Measurements from ENCODE around the gene SPACDR. TPM values are rescaled to one million over a fixed set of nuclear protein-coding genes. Genes with fewer than 3 reads are reported as not detected.

Gene SPACDR
- total and polyA plus RNA-seq, 9 of the 15 experiments (the other 6 are each of a cell fraction or from before 2014, with no cell fraction given), result 0.07 to 0.55 (median 0.14) TPM; not detected in 1

- 0 out of 2 replicates have a peak, but pooled peaks have one; percentile 3 for TF ChIP-seq HCFC1 (IDR thresholded peaks at IDR 0.05; ENCODE audit: low read depth, low read length)
- no peak for TF ChIP-seq HMG20A (CRISPR knock-in tag; conservative IDR thresholded peaks at IDR 0.05)
- peak; percentile 70; the same call in 1 of the 2 replicates for TF ChIP-seq HNRNPUL1 (IDR thresholded peaks at IDR 0.05; ENCODE audit: low read length)
- TF ChIP-seq, protein P1, sequence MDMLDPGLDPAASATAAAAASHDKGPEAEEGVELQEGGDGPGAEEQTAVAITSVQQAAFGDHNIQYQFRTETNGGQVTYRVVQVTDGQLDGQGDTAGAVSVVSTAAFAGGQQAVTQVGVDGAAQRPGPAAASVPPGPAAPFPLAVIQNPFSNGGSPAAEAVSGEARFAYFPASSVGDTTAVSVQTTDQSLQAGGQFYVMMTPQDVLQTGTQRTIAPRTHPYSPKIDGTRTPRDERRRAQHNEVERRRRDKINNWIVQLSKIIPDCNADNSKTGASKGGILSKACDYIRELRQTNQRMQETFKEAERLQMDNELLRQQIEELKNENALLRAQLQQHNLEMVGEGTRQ (CRISPR knock-in tag; IDR thresholded peaks at IDR 0.05), result peak; percentile 12; the same call in 1 of the 2 replicates
- TF ChIP-seq ATF7 (IDR thresholded peaks at IDR 0.05), result no peak
- TF ChIP-seq ETV1 (tag; conservative IDR thresholded peaks at IDR 0.05; ENCODE audit: low read depth), result peak; percentile 83
- no peak for TF ChIP-seq ZNF444 (CRISPR knock-in tag; IDR thresholded peaks at IDR 0.05)
- TF ChIP-seq SAFB2 (IDR thresholded peaks at IDR 0.05; ENCODE audit: borderline replicate concordance, low read depth, low read length, severe bottlenecking), result no peak
- TF ChIP-seq PTTG1 (tag; IDR thresholded peaks at IDR 0.05; ENCODE audit: low read depth), result no peak
- TF ChIP-seq SMARCA4 (IDR thresholded peaks at IDR 0.05), result peak; percentile 47; the same call in 1 of the 2 replicates
- no peak for TF ChIP-seq TARDBP (IDR thresholded peaks at IDR 0.05)
- TF ChIP-seq ZKSCAN1 (IDR thresholded peaks at IDR 0.05; ENCODE audit: low read depth, low read length), result 0 out of 2 replicates have a peak, but pooled peaks have one; percentile 9
- TF ChIP-seq JUNB (CRISPR knock-in tag; conservative IDR thresholded peaks at IDR 0.05), result 0 out of 2 replicates have a peak, but pooled peaks have one; percentile 30
- TF ChIP-seq ZBTB1 (CRISPR knock-in tag; IDR thresholded peaks at IDR 0.05; ENCODE audit: borderline replicate concordance, low read depth), result no peak
- 0 out of 2 replicates have a peak, but pooled peaks have one; percentile 46 for TF ChIP-seq ZNF212 (CRISPR knock-in tag; IDR thresholded peaks at IDR 0.05)
- TF ChIP-seq TBP (optimal IDR thresholded peaks at IDR 0.05; ENCODE audit: low read depth, low read length), result peak; percentile 39
- peak; percentile 7; the same call in 1 of the 2 replicates for TF ChIP-seq TCF7 (IDR thresholded peaks at IDR 0.05; ENCODE audit: borderline replicate concordance)
- TF ChIP-seq NCOR1 (IDR thresholded peaks at IDR 0.05), result 0 out of 2 replicates have a peak, but pooled peaks have one; percentile 32
- TF ChIP-seq ZBTB9 (CRISPR knock-in tag; IDR thresholded peaks at IDR 0.05), result peak; percentile 29; the same call in 1 of the 2 replicates
- TF ChIP-seq ARID1B (IDR thresholded peaks at IDR 0.05), result peak; percentile 64
- no peak for TF ChIP-seq TFAM (CRISPR knock-in tag; conservative IDR thresholded peaks at IDR 0.05)
Observed at GRCh38 chr7:100430493-100431285, 33.4 kb downstream of the SPACDR start (continued).

Measured in K562 (cell line).